HEK293T (cell line): ENCODE results near the gene ABCA4.

Experiments
- CTCF ChIA-PET: fragments of 350-600 bp; formaldehyde crosslinking; extraction: SDS; loops from one replicate; lab custom pipeline; 2021; ENCODE audit warnings: antibody characterized with exemption, inconsistent platforms; lab: Yijun Ruan, JAX
- POLR2A ChIA-PET: fragments of 350-600 bp; formaldehyde crosslinking; extraction: SDS; loops from one replicate; lab custom pipeline; 2020; ENCODE audit warnings: antibody characterized with exemption, inconsistent platforms; lab: Yijun Ruan, JAX
- DNase-seq: peaks from one replicate; pipeline ENCODE4 v3.0.0; 2012; ENCODE audit warnings: mixed read lengths; ENCODE audit errors: extremely low spot score
- ARNT ChIP-seq: fragments of 450-650 bp; IDR thresholded peaks from 2 replicates; pipeline ENCODE4 v1.6.1; 2017; ENCODE audit warnings: mild to moderate bottlenecking
- BHLHE40 ChIP-seq: fragments of 450-650 bp; IDR thresholded peaks from 2 replicates; pipeline ENCODE4 v1.6.1; 2016; ENCODE audit warnings: mild to moderate bottlenecking, moderate library complexity, borderline replicate concordance
- CTBP1 ChIP-seq: fragments of 450-650 bp; IDR thresholded peaks from 2 replicates; pipeline ENCODE4 v1.6.1; 2016; ENCODE audit warnings: borderline replicate concordance
- ELF4 ChIP-seq: fragments of 450-650 bp; IDR thresholded peaks from 2 replicates; pipeline ENCODE4 v1.6.1; 2017; ENCODE audit warnings: antibody characterized with exemption
- FOXA1 ChIP-seq: fragments of 450-650 bp; IDR thresholded peaks from 2 replicates; pipeline ENCODE4 v1.6.1; 2016; ENCODE audit warnings: mild to moderate bottlenecking
- FOXK2 ChIP-seq: fragments of 450-650 bp; IDR thresholded peaks from 2 replicates; pipeline ENCODE4 v1.6.1; 2016; ENCODE audit warnings: mild to moderate bottlenecking
- FOXM1 ChIP-seq: fragments of 450-650 bp; IDR thresholded peaks from 2 replicates; pipeline ENCODE4 v1.6.1; 2017; ENCODE audit warnings: mild to moderate bottlenecking, borderline replicate concordance
- HDGF ChIP-seq: fragments of 450-650 bp; IDR thresholded peaks from 2 replicates; pipeline ENCODE4 v1.6.1; 2017; ENCODE audit warnings: antibody characterized with exemption, borderline replicate concordance
- L3MBTL2 ChIP-seq: fragments of 450-650 bp; conservative IDR thresholded peaks from 2 replicates; pipeline ENCODE4 v1.6.1; 2016; ENCODE audit warnings: mild to moderate bottlenecking
- LEF1 ChIP-seq: fragments of 450-650 bp; IDR thresholded peaks from 2 replicates; pipeline ENCODE4 v1.6.1; 2017; ENCODE audit warnings: mild to moderate bottlenecking, borderline replicate concordance
- NFRKB ChIP-seq: fragments of 450-650 bp; IDR thresholded peaks from 2 replicates; pipeline ENCODE4 v1.6.1; 2016; ENCODE audit warnings: mild to moderate bottlenecking, moderate library complexity
- PKNOX1 ChIP-seq: fragments of 450-650 bp; IDR thresholded peaks from 2 replicates; pipeline ENCODE4 v1.6.1; 2016
- SP1 ChIP-seq: fragments of 450-650 bp; IDR thresholded peaks from 2 replicates; pipeline ENCODE4 v1.6.1; 2017
- SUZ12 ChIP-seq: fragments of 450-650 bp; IDR thresholded peaks from 2 replicates; pipeline ENCODE4 v1.6.1; 2016; ENCODE audit warnings: mild to moderate bottlenecking
- TARDBP ChIP-seq: fragments of 450-650 bp; IDR thresholded peaks from 2 replicates; pipeline ENCODE4 v1.6.1; 2016
- ZNF384 ChIP-seq: fragments of 450-650 bp; IDR thresholded peaks from 2 replicates; pipeline ENCODE4 v1.6.1; 2016

The ABCA4 gene

GRCh38 chr1:94099303-94099702 lies 21.6 kb downstream of the ABCA4 start:
- TF ChIP-seq L3MBTL2 (no peak), ZNF384 (no peak), HDGF (no peak), SP1 (no peak), FOXK2 (no peak), PKNOX1 (no peak), BHLHE40 (no peak), ARNT (no peak), LEF1 (no peak), SUZ12 (no peak), TARDBP (no peak), FOXA1 (no peak), NFRKB (no peak), ELF4 (no peak), FOXM1 (no peak), CTBP1 (no peak)
- no peak for DNase-seq
- CTCF ChIA-PET = interaction anchor here (0.9 kb wide), 1 partner anchor 133 kb away, joined by 3 read pairs; no protein-coding TSS in a partner anchor
- POLR2A ChIA-PET = no interaction called here

- DNase-seq = no peak
- TF ChIP-seq HDGF (no peak), LEF1 (no peak), BHLHE40 (no peak), ARNT (no peak), FOXA1 (no peak), ZNF384 (no peak), L3MBTL2 (no peak), FOXM1 (no peak), SP1 (no peak), CTBP1 (no peak), PKNOX1 (no peak), NFRKB (no peak), ELF4 (no peak), FOXK2 (no peak)
- ChIA-PET POLR2A (no interaction called here), CTCF (no interaction called here)
Measured at GRCh38 chr1:94098585-94099111, 22.3 kb downstream of the ABCA4 start.

GRCh38 chr1:94096797-94097549 lies 24.0 kb downstream of the ABCA4 start:
- no peak for DNase-seq
- CTCF ChIA-PET = interaction anchor here (0.6 to 0.7 kb wide), 2 partner anchors 26 to 53 kb away, joined by 3 read pairs; no protein-coding TSS in a partner anchor
- POLR2A ChIA-PET = no interaction called here
- TF ChIP-seq TARDBP = no peak
- no peak for TF ChIP-seq CTBP1
- no peak for TF ChIP-seq HDGF
- no peak for TF ChIP-seq L3MBTL2
- TF ChIP-seq NFRKB = no peak
- no peak for TF ChIP-seq SUZ12
- TF ChIP-seq PKNOX1 = no peak
- no peak for TF ChIP-seq ZNF384
- TF ChIP-seq FOXA1 = no peak
- no peak for TF ChIP-seq LEF1
- TF ChIP-seq FOXK2 = no peak

- POLR2A ChIA-PET = interaction anchor here (1.1 kb wide), 1 partner anchor 25 kb away, joined by 3 read pairs; no protein-coding TSS in a partner anchor
- CTCF ChIA-PET = interaction anchor here (0.7 to 2.0 kb wide), 2 partner anchors 56 to 91 kb away, joined by 3 to 4 read pairs; no protein-coding TSS in a partner anchor
Measured at GRCh38 chr1:94095744-94096469, 25.0 kb downstream of the ABCA4 start.

More at GRCh38 chr1:94095744-94096469, 25.0 kb downstream of the ABCA4 start:
- no peak for DNase-seq
- TF ChIP-seq BHLHE40 = no peak
- no peak for TF ChIP-seq HDGF
- TF ChIP-seq FOXK2 = no peak
- no peak for TF ChIP-seq FOXA1
- no peak for TF ChIP-seq ARNT
- TF ChIP-seq CTBP1 = no peak
- TF ChIP-seq TARDBP = no peak
- TF ChIP-seq ELF4 = no peak
- TF ChIP-seq SUZ12 = no peak
- TF ChIP-seq L3MBTL2 = no peak
- no peak for TF ChIP-seq NFRKB
- no peak for TF ChIP-seq PKNOX1
- TF ChIP-seq FOXM1 = no peak
- TF ChIP-seq SP1 = no peak
- no peak for TF ChIP-seq ZNF384
- no peak for TF ChIP-seq LEF1
